Hepatocyte (in vitro differentiated cells): Measurements from ENCODE around the gene SPATA31E1. TPM values are rescaled to one million over a fixed set of nuclear protein-coding genes. Genes with fewer than 3 reads are reported as not detected.

ENCODE experiments used
- DNase-seq: peaks from one replicate; pipeline ENCODE4 v3.0.0-alpha.2; 2016; ENCODE audit warnings: low spot score
- H2AFZ ChIP-seq: fragments of 200-600 bp; sonication (generic); 2 replicates; pipeline ENCODE4 v1.6.0; 2016; ENCODE audit warnings: antibody characterized with exemption, mild to moderate bottlenecking
- H3K27ac ChIP-seq: fragments of 200-600 bp; sonication (generic); 2 replicates; pipeline ENCODE4 v1.5.1; 2016; ENCODE audit warnings: mild to moderate bottlenecking
- H3K27me3 ChIP-seq: fragments of 200-600 bp; sonication (generic); 2 replicates; pipeline ENCODE4 v1.6.1; 2016
- H3K36me3 ChIP-seq: fragments of 200-600 bp; sonication (generic); replicated peaks from 2 replicates; pipeline ENCODE4 v1.5.1; 2016; ENCODE audit warnings: low read depth; ENCODE audit not compliant: insufficient read depth
- H3K4me1 ChIP-seq: fragments of 200-600 bp; sonication (generic); 2 replicates; pipeline ENCODE4 v1.5.1; 2016; ENCODE audit warnings: mild to moderate bottlenecking, moderate library complexity; ENCODE audit not compliant: insufficient read depth
- H3K4me2 ChIP-seq: fragments of 200-600 bp; sonication (generic); 2 replicates; pipeline ENCODE4 v1.6.0; 2016
- H3K4me3 ChIP-seq: fragments of 200-600 bp; sonication (generic); 2 replicates; pipeline ENCODE4 v1.5.1; 2016; ENCODE audit warnings: mild to moderate bottlenecking
- H3K79me2 ChIP-seq: fragments of 200-600 bp; sonication (generic); 2 replicates; pipeline ENCODE4 v1.6.0; 2017; ENCODE audit warnings: mild to moderate bottlenecking
- H3K9me2 ChIP-seq: fragments of 200-600 bp; sonication (generic); replicated peaks from 2 replicates; pipeline ENCODE4 v1.6.0; 2017; ENCODE audit warnings: mild to moderate bottlenecking; ENCODE audit not compliant: insufficient read depth
- H3K9me3 ChIP-seq: fragments of 200-600 bp; sonication (generic); 2 replicates; pipeline ENCODE4 v1.5.1; 2016; ENCODE audit warnings: low read depth, mild to moderate bottlenecking
- H4K20me1 ChIP-seq: fragments of 200-600 bp; sonication (generic); 2 replicates; pipeline ENCODE4 v1.6.0; 2016; ENCODE audit warnings: mild to moderate bottlenecking; ENCODE audit not compliant: insufficient read depth, poor library complexity, severe bottlenecking
- CTCF ChIP-seq: fragments of 200-600 bp; sonication (generic); IDR thresholded peaks from 2 replicates; pipeline ENCODE4 v1.5.1; 2016; ENCODE audit warnings: antibody characterized with exemption, mild to moderate bottlenecking; ENCODE audit not compliant: poor library complexity
- EZH2 ChIP-seq: fragments of 200-600 bp; sonication (generic); IDR thresholded peaks from 2 replicates; pipeline ENCODE4 v1.6.1; 2016; ENCODE audit warnings: antibody characterized with exemption, mild to moderate bottlenecking, borderline replicate concordance
- EZH2phosphoT487 ChIP-seq: fragments of 200-600 bp; sonication (generic); IDR thresholded peaks from one replicate; pipeline ENCODE4 v1.6.1; 2018; ENCODE audit warnings: antibody characterized with exemption, mild to moderate bottlenecking, low read depth, moderate library complexity; ENCODE audit not compliant: unreplicated experiment, severe bottlenecking
- WGBS: methylation state at CpG from one replicate; pipeline ENCODE4 v1.1.6; 2016; ENCODE audit warnings: low lambda C conversion rate; ENCODE audit errors: missing lambda C conversion rate; 5-methylcytosine and 5-hydroxymethylcytosine counted together
- polyA plus RNA-seq: library from polyadenylated mRNA; unstranded; fragments of >200 nt; fragmentation: Nextera tagmentation; extraction: Ambion mirVana; gene quantifications from 2 replicates; pipeline ENCODE4 v1.2.1, GENCODE V29; 2016
- total RNA-seq: library from RNA; depleted of rRNA; stranded (reverse); fragments of >200 nt; gene quantifications from 2 replicates; pipeline ENCODE4 v1.2.3, GENCODE V29; 2014

Gene SPATA31E1
- total and polyA plus RNA-seq, 2 experiments from 2014 or later: not detected

DNA sequence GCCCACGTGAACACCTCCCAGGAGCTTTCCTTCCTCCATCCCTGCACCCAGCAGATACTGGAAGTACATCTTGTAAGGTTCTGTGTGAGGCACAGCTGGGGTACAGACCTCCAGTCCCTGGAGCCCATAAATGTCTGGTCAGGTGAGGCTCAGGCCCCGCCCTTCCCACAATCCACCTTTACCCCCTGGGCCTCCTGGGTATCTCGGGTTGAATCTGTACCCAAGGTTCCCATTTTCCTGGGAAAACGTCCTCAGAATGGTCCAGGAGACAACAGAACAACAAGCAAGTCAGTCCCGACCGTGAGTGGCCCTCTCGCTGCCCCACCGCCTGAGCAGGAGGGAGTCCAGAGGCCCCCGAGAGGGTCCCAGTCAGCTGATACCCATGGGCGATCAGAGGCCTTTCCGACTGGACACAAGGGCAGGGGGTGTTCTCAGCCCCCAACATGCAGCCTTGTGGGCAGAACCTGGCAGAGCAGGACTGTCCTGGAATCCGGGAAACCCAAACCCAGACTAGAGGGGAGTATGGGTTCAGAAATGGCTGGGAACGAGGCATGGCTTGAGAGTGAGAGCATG, 4.3 kb downstream of the SPATA31E1 start:
- Histone ChIP-seq H2AFZ (no peak overlapping the region), H3K4me2 (no peak overlapping the region), H3K79me2 (no peaks in the 10 kb centered on the region), H3K27me3 (no peaks in the 10 kb centered on the region), H4K20me1 (no peaks in the 10 kb centered on the region), H3K4me1 (no peaks in the 10 kb centered on the region), H3K36me3 (no peaks in the 10 kb centered on the region), H3K27ac (no peak overlapping the region), H3K9me2 (no peaks in the 10 kb centered on the region), H3K4me3 (no peak overlapping the region), H3K9me3 (no peaks in the 10 kb centered on the region)
- WGBS: 88% methylated on average over 13 of the region's 13 CpGs
- no peak for DNase-seq
- TF ChIP-seq EZH2: no peak
- no peak for TF ChIP-seq CTCF
- no peak for TF ChIP-seq EZH2phosphoT487

- no peak overlapping the region for H2AFZ ChIP-seq
Measured at GRCh38 chr9:87887661-87888480, 5.2 kb downstream of the SPATA31E1 start.

DNA sequence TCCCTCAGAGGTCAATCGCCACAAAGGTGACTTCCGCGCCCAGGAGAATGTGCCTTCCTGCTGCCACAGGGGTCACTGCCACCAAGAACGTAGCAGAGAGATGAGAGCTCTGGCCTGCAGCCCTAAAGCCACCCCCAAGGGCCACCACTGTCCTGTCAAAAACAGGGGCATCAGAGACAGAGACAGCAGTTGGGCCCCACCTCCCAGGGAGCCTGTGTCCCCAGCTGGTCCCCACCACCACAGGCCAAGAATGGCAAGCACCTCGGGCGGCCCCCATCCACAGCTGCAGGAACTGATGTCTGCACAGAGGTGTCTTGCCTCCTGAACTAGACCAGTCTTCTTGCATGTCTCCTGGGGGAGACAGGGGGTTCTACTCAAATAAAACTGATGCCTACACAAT, 5.8 kb downstream of the SPATA31E1 start:
- no peaks in the 10 kb centered on the region for H3K36me3 ChIP-seq
- DNase-seq: no peak
- H3K4me2 ChIP-seq: no peak overlapping the region
- no peak overlapping the region for H2AFZ ChIP-seq
- no peaks in the 10 kb centered on the region for H3K9me2 ChIP-seq
- WGBS: 87% methylated on average over 6 of the region's 6 CpGs
- H3K4me3 ChIP-seq: no peak overlapping the region
- TF ChIP-seq EZH2 (no peak), EZH2phosphoT487 (no peak), CTCF (no peak)
- no peak overlapping the region for H3K27ac ChIP-seq
- H3K9me3 ChIP-seq: no peaks in the 10 kb centered on the region
- no peaks in the 10 kb centered on the region for H4K20me1 ChIP-seq
- no peaks in the 10 kb centered on the region for H3K27me3 ChIP-seq
- no peaks in the 10 kb centered on the region for H3K4me1 ChIP-seq
- no peaks in the 10 kb centered on the region for H3K79me2 ChIP-seq

More at GRCh38 chr9:87887661-87888480, 5.2 kb downstream of the SPATA31E1 start:
- 92% methylated on average over 13 of the region's 13 CpGs for WGBS
- H3K4me1 ChIP-seq: no peaks in the 10 kb centered on the region
- DNase-seq: no peak
- TF ChIP-seq CTCF (no peak), EZH2phosphoT487 (no peak), EZH2 (no peak)
- no peaks in the 10 kb centered on the region for H3K79me2 ChIP-seq
- no peaks in the 10 kb centered on the region for H3K9me3 ChIP-seq
- no peak overlapping the region for H3K4me2 ChIP-seq
- no peak overlapping the region for H3K4me3 ChIP-seq
- no peaks in the 10 kb centered on the region for H3K9me2 ChIP-seq
- H3K36me3 ChIP-seq: no peaks in the 10 kb centered on the region
- no peaks in the 10 kb centered on the region for H3K27me3 ChIP-seq
- H3K27ac ChIP-seq: no peak overlapping the region
- no peaks in the 10 kb centered on the region for H4K20me1 ChIP-seq
